Karpas-422 (cell line): Measurements from ENCODE around the gene HSD17B4. TPM values are rescaled to one million over a fixed set of nuclear protein-coding genes. Genes with fewer than 3 reads are reported as not detected.

Experiments
- DNase-seq: peaks from one replicate; pipeline ENCODE4 v3.0.0-alpha.2; 2015
- H2AFZ ChIP-seq: fragments of 200-600 bp; sonication (generic); 2 replicates; pipeline ENCODE4 v1.6.1; 2014; ENCODE audit warnings: antibody characterized with exemption, low read length, mixed read lengths
- H3K27ac ChIP-seq: fragments of 200-600 bp; sonication (generic); 2 replicates; pipeline ENCODE4 v1.5.1; 2014; ENCODE audit warnings: mild to moderate bottlenecking, low read length, moderate library complexity
- H3K27me3 ChIP-seq: fragments of 200-600 bp; sonication (generic); 2 replicates; pipeline ENCODE4 v1.6.1; 2014; ENCODE audit warnings: low read length, mixed read lengths
- H3K36me3 ChIP-seq: fragments of 200-600 bp; sonication (generic); 2 replicates; pipeline ENCODE4 v1.6.1; 2014; ENCODE audit warnings: low read length, mixed read lengths; ENCODE audit not compliant: insufficient read depth
- H3K4me1 ChIP-seq: fragments of 200-600 bp; sonication (generic); 2 replicates; pipeline ENCODE4 v1.6.1; 2014; ENCODE audit warnings: mild to moderate bottlenecking, low read length, mixed read lengths
- H3K4me2 ChIP-seq: fragments of 200-600 bp; sonication (generic); 2 replicates; pipeline ENCODE4 v1.6.1; 2014; ENCODE audit warnings: low read length, low read depth, mild to moderate bottlenecking; ENCODE audit not compliant: poor library complexity, severe bottlenecking
- H3K4me3 ChIP-seq: fragments of 200-600 bp; sonication (generic); 2 replicates; pipeline ENCODE4 v1.5.1; 2014; ENCODE audit warnings: mild to moderate bottlenecking, antibody characterized with exemption, low read length, mixed read lengths
- H3K79me2 ChIP-seq: fragments of 200-600 bp; sonication (generic); 2 replicates; pipeline ENCODE4 v1.6.1; 2014; ENCODE audit warnings: mild to moderate bottlenecking, low read length, mixed read lengths
- H3K9ac ChIP-seq: fragments of 200-600 bp; sonication (generic); 2 replicates; pipeline ENCODE4 v1.6.0; 2014; ENCODE audit warnings: low read length
- H3K9me2 ChIP-seq: fragments of 200-600 bp; sonication (generic), shearing (Covaris generic); replicated peaks from 2 replicates; pipeline ENCODE4 v1.6.0; 2014; ENCODE audit warnings: mild to moderate bottlenecking, low read length, moderate library complexity; ENCODE audit not compliant: insufficient read depth
- H3K9me3 ChIP-seq: fragments of 300-700, 200-600 bp; sonication (generic); 2 replicates; pipeline ENCODE4 v1.6.1; 2014; ENCODE audit warnings: low read length, mixed read lengths
- H4K20me1 ChIP-seq: fragments of 200-600 bp; sonication (generic); 2 replicates; pipeline ENCODE4 v1.6.1; 2014; ENCODE audit warnings: mild to moderate bottlenecking, antibody characterized with exemption, low read length, low read depth; ENCODE audit not compliant: insufficient read depth
- total RNA-seq: library from RNA; depleted of rRNA; stranded (reverse); fragments of >200 nt; shearing (Covaris generic); gene quantifications from 2 replicates; pipeline ENCODE4 v1.2.3, GENCODE V29; 2014; ENCODE audit warnings: low replicate concordance

HSD17B4 gene
- total RNA-seq, 1 experiment from 2014 or later = 127 TPM

DNA sequence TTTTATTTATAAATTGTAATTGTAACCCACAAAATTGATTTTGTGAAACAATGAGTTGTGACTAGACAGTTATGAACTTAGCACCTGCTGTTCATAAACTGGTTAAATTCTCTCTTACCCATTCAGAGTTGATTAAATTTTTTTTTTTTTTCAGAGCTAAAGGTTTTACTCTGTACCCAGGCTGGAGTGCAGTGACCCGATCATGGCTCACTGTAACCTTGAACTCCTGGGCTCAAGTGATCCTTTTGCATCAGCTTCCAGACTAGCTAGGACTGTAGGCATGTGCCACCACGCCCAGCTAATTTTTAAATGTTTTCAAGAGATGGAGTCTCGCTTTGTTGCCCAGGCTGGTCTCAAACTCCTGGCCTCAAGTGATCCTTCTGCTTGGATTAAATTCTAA lies 1.9 kb downstream of the HSD17B4 start:
- Histone ChIP-seq H3K4me3 (no peak overlapping the region), H4K20me1 (no peaks in the 10 kb centered on the region), H3K79me2 (peaks cover 26% of the 10 kb centered on the region), H3K36me3 (no peaks in the 10 kb centered on the region), H3K27me3 (no peaks in the 10 kb centered on the region), H3K4me1 (peaks cover 18% of the 10 kb centered on the region), H2AFZ (no peak overlapping the region), H3K9me3 (no peaks in the 10 kb centered on the region), H3K9me2 (no peaks in the 10 kb centered on the region), H3K27ac (no peak overlapping the region), H3K9ac (no peak overlapping the region), H3K4me2 (peak overlapping the region; percentile 89)
- DNase-seq = no peak

DNA sequence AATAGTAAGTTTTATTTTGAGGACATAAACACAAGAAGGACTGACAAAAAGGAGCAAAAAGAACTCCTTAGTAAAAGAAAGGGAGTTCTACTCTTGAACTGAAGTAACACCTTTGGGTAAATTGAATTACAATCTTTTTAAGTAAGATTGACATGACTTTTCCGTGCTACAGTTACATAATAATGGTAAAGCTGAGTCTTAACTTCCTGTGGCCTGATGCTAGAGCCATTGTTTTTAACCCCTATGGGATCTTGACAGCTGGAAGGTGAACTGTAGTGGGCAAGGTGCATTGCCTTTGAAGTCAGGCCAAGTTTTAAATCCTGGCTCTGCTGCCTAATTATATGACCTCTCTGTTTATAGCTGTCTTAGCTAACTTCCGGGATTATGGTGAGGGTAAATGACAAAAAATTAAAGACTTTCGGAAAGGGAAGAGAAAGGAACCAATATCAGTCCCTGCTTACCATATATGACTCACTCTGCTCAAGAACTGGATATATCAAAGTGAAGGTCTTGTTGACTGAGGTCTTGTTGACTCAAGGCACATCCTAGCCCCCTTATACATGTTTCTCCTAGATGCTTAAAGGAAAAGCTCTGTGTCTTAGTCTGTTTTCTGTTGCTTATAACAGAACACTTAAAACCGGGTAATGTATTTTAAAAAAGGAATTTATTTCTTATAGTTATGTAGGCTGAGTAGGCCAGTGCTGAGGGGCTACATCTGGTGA lies 6.8 kb downstream of the HSD17B4 start:
- Histone ChIP-seq H3K9me2 (no peaks in the 10 kb centered on the region), H3K27me3 (no peaks in the 10 kb centered on the region), H4K20me1 (no peaks in the 10 kb centered on the region), H3K36me3 (no peaks in the 10 kb centered on the region), H3K9me3 (no peaks in the 10 kb centered on the region), H2AFZ (no peak overlapping the region), H3K4me3 (no peak overlapping the region), H3K4me2 (no peak overlapping the region), H3K9ac (no peak overlapping the region), H3K27ac (no peak overlapping the region), H3K79me2 (peaks cover 21% of the 10 kb centered on the region), H3K4me1 (peaks cover 6% of the 10 kb centered on the region; the same call in 1 of the 2 replicates)
- DNase-seq = no peak

DNA sequence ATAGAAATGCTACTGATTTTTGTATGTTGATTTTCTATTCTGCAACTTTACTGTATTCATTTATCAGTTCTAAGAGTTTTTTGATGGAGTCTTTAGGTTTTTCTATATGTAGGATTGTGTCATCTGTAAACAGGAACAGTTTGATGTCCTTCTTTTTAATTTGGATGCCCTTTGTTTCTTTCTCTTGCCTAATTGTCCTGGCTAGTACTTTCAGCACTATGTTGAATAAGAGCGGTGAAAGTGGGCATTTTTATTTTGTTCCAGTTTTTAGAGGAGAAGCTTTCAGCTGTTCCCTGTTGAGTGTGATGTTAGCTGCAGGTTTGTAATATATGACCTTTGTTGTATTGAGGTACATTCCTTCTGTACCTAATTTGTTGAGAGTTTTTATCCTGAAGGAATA lies 13.3 kb downstream of the HSD17B4 start:
- no peak overlapping the region for H3K4me2 ChIP-seq
- DNase-seq = no peak
- H3K9me3 ChIP-seq = peaks cover 9% of the 10 kb centered on the region
- no peaks in the 10 kb centered on the region for H4K20me1 ChIP-seq
- no peak overlapping the region for H3K9ac ChIP-seq
- peaks cover 56% of the 10 kb centered on the region for H3K79me2 ChIP-seq
- no peaks in the 10 kb centered on the region for H3K27me3 ChIP-seq
- H3K36me3 ChIP-seq = peaks cover 11% of the 10 kb centered on the region; the same call in 1 of the 2 replicates
- no peaks in the 10 kb centered on the region for H3K9me2 ChIP-seq
- H3K4me3 ChIP-seq = no peak overlapping the region
- H2AFZ ChIP-seq = no peak overlapping the region
- no peak overlapping the region for H3K27ac ChIP-seq
- H3K4me1 ChIP-seq = peaks cover 10% of the 10 kb centered on the region

DNA sequence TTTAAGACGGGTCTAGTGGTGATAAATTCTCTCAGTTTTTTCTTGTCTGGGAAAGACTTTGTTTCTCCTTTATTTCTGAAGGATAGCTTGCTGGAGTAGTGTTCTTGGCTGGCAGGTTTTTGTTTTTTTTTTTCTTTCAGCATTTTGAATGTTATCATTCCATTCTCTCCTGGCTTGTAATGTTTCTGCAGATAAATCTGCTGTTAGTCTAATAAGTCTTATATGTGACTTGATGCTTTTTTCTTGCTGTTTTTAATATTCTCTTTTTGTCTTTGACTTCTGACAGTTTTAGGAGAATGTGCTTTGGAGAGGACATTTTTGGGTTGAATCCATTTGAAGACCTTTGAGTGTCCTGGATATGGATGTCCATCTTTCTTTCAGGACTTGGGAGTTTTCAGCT lies 16.0 kb downstream of the HSD17B4 start:
- no peak for DNase-seq
- Histone ChIP-seq H3K27ac (no peak overlapping the region), H3K4me1 (peaks cover 13% of the 10 kb centered on the region), H3K4me3 (no peak overlapping the region), H3K9me2 (no peaks in the 10 kb centered on the region), H4K20me1 (no peaks in the 10 kb centered on the region), H3K36me3 (peaks cover 11% of the 10 kb centered on the region; the same call in 1 of the 2 replicates), H3K79me2 (peaks cover 66% of the 10 kb centered on the region), H2AFZ (no peak overlapping the region), H3K4me2 (no peak overlapping the region), H3K9me3 (peaks cover 9% of the 10 kb centered on the region), H3K27me3 (no peaks in the 10 kb centered on the region), H3K9ac (no peak overlapping the region)

DNA sequence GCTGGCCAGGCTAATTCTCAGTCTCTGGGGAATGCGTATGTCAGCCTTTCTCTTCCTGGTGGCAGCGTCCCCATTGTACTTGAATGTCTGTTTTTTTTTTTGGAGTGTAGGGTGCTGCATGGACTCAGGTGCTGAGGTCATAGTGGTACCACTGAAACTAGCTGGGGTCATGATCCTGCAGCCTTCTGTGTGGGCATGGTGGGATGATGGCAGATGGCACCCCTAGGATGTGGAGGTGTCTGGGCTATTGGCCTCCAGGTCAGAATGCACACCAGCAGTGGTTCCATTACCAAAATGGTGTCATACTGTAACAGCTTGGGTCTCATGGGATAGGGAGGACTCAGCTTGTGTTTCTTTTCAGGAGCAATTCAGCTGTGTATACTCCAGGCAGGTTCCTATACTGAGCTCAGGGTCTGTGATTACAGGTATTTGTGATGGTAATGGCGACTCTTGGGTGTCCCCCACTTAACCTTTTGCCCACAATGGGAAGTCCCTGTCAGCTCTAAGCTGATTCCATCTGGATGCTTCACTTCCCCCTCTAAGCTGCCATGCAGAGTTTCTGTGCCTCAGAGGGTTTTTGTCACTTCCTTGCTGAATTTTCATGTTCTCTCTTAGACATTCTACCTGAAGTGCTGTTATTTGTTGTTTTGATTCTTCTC lies 17.9 kb downstream of the HSD17B4 start:
- H3K9ac ChIP-seq = no peak overlapping the region
- DNase-seq = no peak
- H4K20me1 ChIP-seq = no peaks in the 10 kb centered on the region
- peaks cover 9% of the 10 kb centered on the region for H3K9me3 ChIP-seq
- no peaks in the 10 kb centered on the region for H3K9me2 ChIP-seq
- H3K4me3 ChIP-seq = no peak overlapping the region
- H3K27me3 ChIP-seq = no peaks in the 10 kb centered on the region
- H3K4me2 ChIP-seq = no peak overlapping the region
- H2AFZ ChIP-seq = no peak overlapping the region
- H3K4me1 ChIP-seq = peaks cover 12% of the 10 kb centered on the region
- H3K36me3 ChIP-seq = peaks cover 11% of the 10 kb centered on the region; the same call in 1 of the 2 replicates
- H3K27ac ChIP-seq = no peak overlapping the region
- peaks cover 58% of the 10 kb centered on the region for H3K79me2 ChIP-seq

DNA sequence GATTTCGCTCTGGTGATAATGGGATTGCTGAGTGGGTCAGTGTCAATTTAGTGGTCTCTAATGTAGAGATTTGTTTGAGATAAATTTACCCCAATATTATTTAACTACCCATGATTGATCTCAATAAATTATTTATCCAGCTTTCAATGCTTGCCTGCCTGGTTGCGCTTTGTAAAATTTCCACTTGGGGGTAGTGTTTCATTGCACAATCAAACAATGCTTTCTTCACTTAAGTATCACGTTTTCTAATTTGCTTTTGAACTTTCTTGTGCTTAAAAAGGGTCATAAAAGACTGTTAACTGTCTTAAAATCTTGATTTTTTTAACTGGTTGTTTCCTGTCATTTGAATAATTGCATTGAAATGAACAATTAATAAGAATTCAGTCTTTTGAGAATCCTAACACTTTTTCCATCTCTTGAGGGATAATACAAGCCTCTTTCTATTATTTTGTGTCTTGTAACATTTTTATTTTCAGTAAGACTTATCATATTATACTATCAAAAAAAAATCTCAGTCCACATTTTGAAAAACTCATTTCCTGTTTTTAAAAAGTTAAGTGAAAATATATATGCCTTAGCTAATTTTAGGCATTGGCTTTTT lies 18.7 kb downstream of the HSD17B4 start:
- peak overlapping the region; percentile 40 for H3K4me2 ChIP-seq
- peaks cover 9% of the 10 kb centered on the region for H3K9me3 ChIP-seq
- peaks cover 11% of the 10 kb centered on the region; the same call in 1 of the 2 replicates for H3K36me3 ChIP-seq
- H3K4me1 ChIP-seq = peaks cover 12% of the 10 kb centered on the region
- H3K27me3 ChIP-seq = no peaks in the 10 kb centered on the region
- H3K27ac ChIP-seq = no peak overlapping the region
- H3K9me2 ChIP-seq = no peaks in the 10 kb centered on the region
- H3K9ac ChIP-seq = no peak overlapping the region
- DNase-seq = peak; percentile 83
- no peak overlapping the region for H3K4me3 ChIP-seq
- H3K79me2 ChIP-seq = peaks cover 53% of the 10 kb centered on the region
- H4K20me1 ChIP-seq = no peaks in the 10 kb centered on the region
- H2AFZ ChIP-seq = no peak overlapping the region

DNA sequence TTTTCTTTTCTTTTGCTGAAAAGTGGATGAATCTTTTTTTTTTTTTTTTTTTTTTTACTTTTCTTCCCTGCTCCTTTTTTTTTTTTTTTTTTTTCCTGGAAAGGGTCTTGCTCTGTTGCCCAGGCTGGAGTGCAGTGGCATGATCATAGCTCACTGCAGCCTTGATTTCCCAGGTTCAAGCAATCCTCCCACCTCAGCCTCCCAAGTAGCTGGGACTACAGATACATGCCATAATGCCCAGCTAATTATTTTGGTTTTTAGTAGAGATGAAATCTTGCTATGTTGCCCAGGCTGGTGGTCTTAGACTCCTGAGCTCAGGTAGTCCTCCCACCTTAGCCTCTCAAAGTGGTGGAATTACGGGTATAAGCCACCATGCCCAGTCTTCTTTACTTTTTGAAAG lies 20.9 kb downstream of the HSD17B4 start:
- Histone ChIP-seq H3K27ac (no peak overlapping the region), H3K4me2 (no peak overlapping the region), H3K9me2 (no peaks in the 10 kb centered on the region), H3K4me1 (peaks cover 12% of the 10 kb centered on the region), H3K9ac (no peak overlapping the region), H4K20me1 (no peaks in the 10 kb centered on the region), H3K79me2 (peaks cover 30% of the 10 kb centered on the region), H3K36me3 (peaks cover 6% of the 10 kb centered on the region; the same call in 1 of the 2 replicates), H3K27me3 (no peaks in the 10 kb centered on the region), H3K4me3 (no peak overlapping the region), H2AFZ (no peak overlapping the region), H3K9me3 (peaks cover 5% of the 10 kb centered on the region)
- no peak for DNase-seq

DNA sequence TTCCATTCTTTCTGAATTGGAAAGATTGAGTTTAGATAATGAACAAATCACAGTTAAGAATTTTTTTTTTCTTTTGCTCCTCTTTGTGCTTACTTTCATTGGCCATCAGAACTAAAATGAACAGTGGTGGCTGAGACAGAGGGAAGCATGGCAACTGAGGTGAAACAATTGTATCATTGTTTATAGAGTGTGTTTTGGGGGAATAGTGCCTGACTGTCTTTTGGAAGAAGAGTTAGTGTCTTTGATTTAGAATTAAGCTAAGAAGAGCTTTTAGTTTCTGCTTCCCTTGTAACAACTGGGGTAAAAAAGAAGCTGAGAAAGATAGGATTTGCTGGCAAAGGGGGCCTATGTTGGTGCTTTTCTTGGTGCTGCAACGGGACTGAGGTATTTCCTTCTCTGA lies 24.0 kb downstream of the HSD17B4 start:
- peaks cover 11% of the 10 kb centered on the region for H3K79me2 ChIP-seq
- H3K9me3 ChIP-seq = no peaks in the 10 kb centered on the region
- no peak overlapping the region for H3K27ac ChIP-seq
- H3K4me2 ChIP-seq = no peak overlapping the region
- no peak for DNase-seq
- H3K27me3 ChIP-seq = no peaks in the 10 kb centered on the region
- H3K36me3 ChIP-seq = peaks cover 3% of the 10 kb centered on the region; the same call in 1 of the 2 replicates
- H3K9ac ChIP-seq = no peak overlapping the region
- no peaks in the 10 kb centered on the region for H4K20me1 ChIP-seq
- H2AFZ ChIP-seq = no peak overlapping the region
- no peaks in the 10 kb centered on the region for H3K9me2 ChIP-seq
- H3K4me3 ChIP-seq = no peak overlapping the region
- H3K4me1 ChIP-seq = peaks cover under 1% of the 10 kb centered on the region; the same call in 1 of the 2 replicates
